Kidney (tissue), 14 donors: ENCODE measurements around the gene CPZ. TPM values are rescaled to one million over a fixed set of nuclear protein-coding genes. Genes with fewer than 3 reads are reported as not detected.
A peak's percentile ranks its signal among the peaks of the same experiment; 100 is the strongest.

Source experiments
- DNase-seq, 5 donors: peaks; one replicate each; pipeline ENCODE4 v3.0.0-alpha.2; 2013 to 2020
- FAIRE-seq: peaks from 2 replicates; lab custom pipeline; 2012; peaks lifted over from hg19 to GRCh38; lab: Jason Lieb, UNC
- H3K27ac ChIP-seq, 2 donors: one replicate each; pipeline ENCODE4 v1.7.0; 2013; ENCODE audit warnings: low read depth in 2 of 2, low read length in 2 of 2, inconsistent platforms in 1 of 2
- H3K27me3 ChIP-seq: one replicate; pipeline ENCODE4 v1.7.1; 2013; ENCODE audit warnings: low read length, inconsistent platforms; ENCODE audit not compliant: control insufficient read depth, insufficient read depth
- H3K36me3 ChIP-seq, 3 donors: one replicate each; pipeline versions ENCODE4 v1.7.0 to v1.7.1; 2013; ENCODE audit warnings: low read length in 3 of 3, control low read depth in 1 of 3, inconsistent platforms in 1 of 3; ENCODE audit not compliant: insufficient read depth in 3 of 3, control insufficient read depth in 2 of 3
- H3K4me1 ChIP-seq, 3 donors: one replicate each; pipeline versions ENCODE4 v1.7.0 to v1.7.1; 2013; ENCODE audit warnings: low read length in 3 of 3, inconsistent platforms in 1 of 3, low read depth in 1 of 3; ENCODE audit not compliant: control insufficient read depth in 2 of 3, insufficient read depth in 2 of 3
- H3K4me3 ChIP-seq, 3 donors: one replicate each; pipeline versions ENCODE4 v1.7.0 to v1.8.1; 2013; ENCODE audit warnings: low read length in 3 of 3, control low read depth in 1 of 3, inconsistent platforms in 1 of 3
- H3K9ac ChIP-seq, 3 donors: one replicate each; pipeline versions ENCODE4 v1.7.0 to v1.7.1; 2013; ENCODE audit warnings: low read length in 3 of 3, control low read depth in 1 of 3, inconsistent platforms in 1 of 3
- H3K9me3 ChIP-seq, 3 donors: one replicate each; pipeline versions ENCODE4 v1.7.0 to v1.7.1; 2013; ENCODE audit warnings: low read length in 3 of 3, control low read depth in 1 of 3, inconsistent platforms in 1 of 3; ENCODE audit not compliant: control insufficient read depth in 2 of 3, insufficient read depth in 1 of 3
- CTCF ChIP-seq: IDR thresholded peaks from 3 replicates; pipeline ENCODE4 v1.5.1; 2012; ENCODE audit warnings: mild to moderate bottlenecking, moderate library complexity, borderline replicate concordance; ENCODE audit not compliant: insufficient read depth; ENCODE audit errors: extremely low read depth
- intact Hi-C: fragments of 100-400 bp; cut with DNase I; formaldehyde crosslinking; loops from one replicate; pipeline ENCODE4 v1.11.1; 2022
- polyA plus RNA-seq: library from polyadenylated mRNA; stranded (reverse); fragments of 350-450 nt; fragmentation: Illumina TruSeq; extraction: RNeasy Lipid Tissue Mini Kit (QIAGEN cat#74804); gene quantifications from one replicate; pipeline ENCODE4 v1.2.3, GENCODE V29; 2014; ENCODE audit warnings: low read depth, low replicate concordance; ENCODE audit not compliant: insufficient read depth
- total RNA-seq: library from RNA; stranded (reverse); fragmentation: NEBNext Ultra II Directional; extraction: Animal tissue kit (Norgen Biotek cat#: 25700); gene quantifications from one replicate; pipeline ENCODE4 v1.2.1, GENCODE V29; 2021
- donor health status: control.
- donor health status: control.
- donor health status: control.
- donor health status: control.
- donor health status: control.
- donor health status: DM: yes; HTN: yes; CAD: no.
- donor health status: Normal renal cell carcinoma (clear cell type).

Gene CPZ
- total and polyA plus RNA-seq, 2 donors from 2014 or later = 1.2 to 2.6 TPM

DNA sequence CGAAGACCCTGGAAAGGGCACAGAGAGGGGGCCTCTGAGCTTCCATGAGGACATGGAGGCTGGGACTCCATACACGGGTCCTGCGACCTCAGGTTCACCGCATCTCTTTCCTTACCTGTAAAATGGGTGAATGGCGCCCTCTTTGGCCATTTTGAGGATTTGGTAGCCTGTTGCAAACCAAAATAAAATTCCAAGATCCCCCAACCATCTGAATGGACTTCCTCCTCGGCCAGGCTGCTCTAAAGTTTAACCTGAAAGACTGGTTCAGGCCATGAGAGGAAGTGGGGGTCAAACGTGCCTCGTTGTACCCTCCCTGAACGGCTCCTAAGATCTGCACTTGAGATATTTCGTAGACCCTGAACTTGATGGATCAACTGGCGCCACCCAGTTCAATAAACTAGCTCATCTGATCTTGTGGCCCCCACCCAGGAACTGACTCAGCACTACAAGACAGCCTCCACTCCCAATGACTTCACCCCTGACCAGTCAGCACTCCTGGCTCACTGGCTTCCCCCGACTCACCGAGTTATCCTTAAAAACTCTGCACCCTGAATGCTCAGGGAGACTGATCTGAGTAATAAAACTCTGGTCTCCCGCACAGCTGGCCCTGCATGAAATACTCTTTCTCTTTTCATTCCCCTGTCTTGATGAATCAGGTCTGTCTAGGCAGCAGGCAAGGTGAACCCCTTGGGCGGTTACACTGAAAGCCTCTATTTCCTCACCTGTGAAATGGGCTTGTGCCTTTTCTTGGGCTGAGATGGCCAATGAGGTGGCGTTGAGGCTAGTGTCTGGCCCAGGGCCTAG is 45.3 kb upstream of the CPZ start:
- no peaks in the 10 kb centered on the region for H3K36me3 ChIP-seq
- H3K27me3 ChIP-seq = no peaks in the 10 kb centered on the region
- FAIRE-seq (no peak), DNase-seq (peak in 2 of 5 donors; percentile 12 to 32)
- no peaks in the 10 kb centered on the region for H3K4me1 ChIP-seq
- intact Hi-C loops = no loop called here
- TF ChIP-seq CTCF = peak; percentile 25
- no peak overlapping the region for H3K4me3 ChIP-seq
- no peak overlapping the region for H3K27ac ChIP-seq
- no peak overlapping the region for H3K9ac ChIP-seq
- H3K9me3 ChIP-seq = no peaks in the 10 kb centered on the region

- Histone ChIP-seq H3K9me3 (no peaks in the 10 kb centered on the region), H3K9ac (no peak overlapping the region), H3K4me1 (no peaks in the 10 kb centered on the region), H3K27me3 (no peaks in the 10 kb centered on the region), H3K4me3 (no peak overlapping the region), H3K36me3 (no peaks in the 10 kb centered on the region), H3K27ac (no peak overlapping the region)
- DNase-seq (peak in 1 of 5 donors; percentile 63), FAIRE-seq (no peak)
- TF ChIP-seq CTCF = no peak
- intact Hi-C loops = no loop called here
Measured at GRCh38 chr4:8547912-8548730, 44.4 kb upstream of the CPZ start.

GRCh38 chr4:8548731-8549351 is 43.7 kb upstream of the CPZ start:
- Histone ChIP-seq H3K4me1 (no peaks in the 10 kb centered on the region), H3K9me3 (no peaks in the 10 kb centered on the region), H3K36me3 (no peaks in the 10 kb centered on the region), H3K27ac (no peak overlapping the region), H3K9ac (no peak overlapping the region), H3K27me3 (no peaks in the 10 kb centered on the region), H3K4me3 (no peak overlapping the region)
- no peak for TF ChIP-seq CTCF
- FAIRE-seq (no peak), DNase-seq (peak in 1 of 5 donors; percentile 48)
- intact Hi-C loops = no loop called here
